ENCODE results near the gene PNPLA6. TPM values are rescaled to one million over a fixed set of nuclear protein-coding genes. Genes with fewer than 3 reads are reported as not detected.
A peak's percentile ranks its signal among the peaks of the same experiment; 100 is the strongest.

PNPLA6 gene
- polyA plus RNA-seq, 3 donors = 11.2 to 178 (median 14.4) TPM

GRCh38 chr19:7519361-7520130 lies 16.0 kb upstream of the PNPLA6 start:
- no peaks in the 10 kb centered on the region for H3K9me3 ChIP-seq (replicated peaks in 1 of 2; ENCODE audit: control insufficient read depth in 1 of 2, insufficient read depth in 1 of 2, low read length in 2 of 2)
- no peak overlapping the region for H3K4me3 ChIP-seq (replicated peaks in 1 of 3; ENCODE audit: low read depth in 2 of 3, low read length in 3 of 3)
- H4K20me1 ChIP-seq (ENCODE audit: insufficient read depth, low read length) = peaks cover 15% of the 10 kb centered on the region
- DNase-seq = no peak
- Mint-ChIP-seq H3K4me3 (peak overlapping the region in 1 of 2 donors; percentile 45), H3K27me3 (ENCODE audit: low read depth in 3 of 3) (peaks cover 25 to 27% (median 26%) of the 10 kb centered on the region in 3 donors), H3K27ac (no peak overlapping the region), H3K9me3 (peaks cover 0 to 9% (median 4%) of the 10 kb centered on the region in 7 donors), H3K4me1 (peaks cover 24% of the 10 kb centered on the region), H3K36me3 (peaks cover 10 to 13% of the 10 kb centered on the region in 2 donors)
- H3K79me2 ChIP-seq (ENCODE audit: insufficient read depth, low read length) = peaks cover 14% of the 10 kb centered on the region
- no peak overlapping the region for H3K27ac ChIP-seq (ENCODE audit: low read depth in 1 of 2, low read length in 2 of 2)
- H3K4me2 ChIP-seq (replicated peaks; ENCODE audit: extremely low read depth, low read length, poor library complexity, severe bottlenecking) = no peak overlapping the region
- intact Hi-C loops (cut with micrococcal nuclease) = no loop called here
- no peak overlapping the region for H2AFZ ChIP-seq (ENCODE audit: insufficient read depth, low read depth, low read length, poor library complexity, severe bottlenecking)
- peaks cover 26 to 34% of the 10 kb centered on the region in 2 donors for H3K4me1 ChIP-seq (ENCODE audit: control insufficient read depth in 1 of 2, insufficient read depth in 2 of 2, low read length in 2 of 2)
- H3K36me3 ChIP-seq (replicated peaks in 1 of 2; ENCODE audit: control insufficient read depth in 1 of 2, insufficient read depth in 2 of 2, low read length in 2 of 2) = peaks cover 3 to 4% of the 10 kb centered on the region in 2 donors
- TF ChIP-seq CTCF (IDR thresholded peaks at IDR 0.05) = no peak
- H3K27me3 ChIP-seq (ENCODE audit: control insufficient read depth in 2 of 2, insufficient read depth in 2 of 2, low read length in 2 of 2) = peaks cover 2 to 19% of the 10 kb centered on the region in 2 donors
- 97% methylated on average over 67 of the region's 74 CpGs for WGBS (ENCODE audit: insufficient coverage)
- H3K9ac ChIP-seq (ENCODE audit: insufficient read depth, low read length, poor library complexity, severe bottlenecking) = no peak overlapping the region

GRCh38 chr19:7520131-7521051 lies 15.1 kb upstream of the PNPLA6 start:
- intact Hi-C loops (cut with micrococcal nuclease) = no loop called here
- no peak overlapping the region for H3K4me2 ChIP-seq (replicated peaks; ENCODE audit: extremely low read depth, low read length, poor library complexity, severe bottlenecking)
- Mint-ChIP-seq H3K27ac (peak overlapping the region in 2 of 7 donors; percentile 28 to 79), H3K4me1 (peaks cover 23% of the 10 kb centered on the region), H3K27me3 (ENCODE audit: low read depth in 3 of 3) (peaks cover 19 to 20% (median 20%) of the 10 kb centered on the region in 3 donors), H3K36me3 (peaks cover 18 to 19% of the 10 kb centered on the region in 2 donors), H3K4me3 (no peak overlapping the region), H3K9me3 (peaks cover 0 to 8% (median 4%) of the 10 kb centered on the region in 7 donors)
- H3K36me3 ChIP-seq (replicated peaks in 1 of 2; ENCODE audit: control insufficient read depth in 1 of 2, insufficient read depth in 2 of 2, low read length in 2 of 2) = peaks cover 10 to 12% of the 10 kb centered on the region in 2 donors
- no peak overlapping the region for H3K4me3 ChIP-seq (replicated peaks in 1 of 3; ENCODE audit: low read depth in 2 of 3, low read length in 3 of 3)
- no peaks in the 10 kb centered on the region for H3K9me3 ChIP-seq (replicated peaks in 1 of 2; ENCODE audit: control insufficient read depth in 1 of 2, insufficient read depth in 1 of 2, low read length in 2 of 2)
- 97% methylated on average over 44 of the region's 51 CpGs for WGBS (ENCODE audit: insufficient coverage)
- no peak overlapping the region for H3K9ac ChIP-seq (ENCODE audit: insufficient read depth, low read length, poor library complexity, severe bottlenecking)
- H3K27ac ChIP-seq (ENCODE audit: low read depth in 1 of 2, low read length in 2 of 2) = no peak overlapping the region
- peaks cover 16% of the 10 kb centered on the region for H4K20me1 ChIP-seq (ENCODE audit: insufficient read depth, low read length)
- no peak for TF ChIP-seq CTCF (IDR thresholded peaks at IDR 0.05)
- H3K79me2 ChIP-seq (ENCODE audit: insufficient read depth, low read length) = peaks cover 14% of the 10 kb centered on the region
- peaks cover 2 to 14% of the 10 kb centered on the region in 2 donors for H3K27me3 ChIP-seq (ENCODE audit: control insufficient read depth in 2 of 2, insufficient read depth in 2 of 2, low read length in 2 of 2)
- no peak overlapping the region for H2AFZ ChIP-seq (ENCODE audit: insufficient read depth, low read depth, low read length, poor library complexity, severe bottlenecking)
- DNase-seq = no peak
- peaks cover 26 to 34% of the 10 kb centered on the region in 2 donors for H3K4me1 ChIP-seq (ENCODE audit: control insufficient read depth in 1 of 2, insufficient read depth in 2 of 2, low read length in 2 of 2)

Measured in CD14-positive monocyte (primary cell).